A204.1 (cell line): ENCODE data around the gene CRB1.
A peak's percentile ranks its signal among the peaks of the same experiment; 100 is the strongest.
"Not testable (repeated sequence)": the region's sequence is repeated elsewhere in the genome, so short reads cannot be mapped to it uniquely, and the experiment has no call there.

ENCODE experiments used
- FAIRE-seq: peaks from 2 replicates; lab custom pipeline; 2012; peaks lifted over from hg19 to GRCh38; lab: Jason Lieb, UNC

The CRB1 gene

DNA sequence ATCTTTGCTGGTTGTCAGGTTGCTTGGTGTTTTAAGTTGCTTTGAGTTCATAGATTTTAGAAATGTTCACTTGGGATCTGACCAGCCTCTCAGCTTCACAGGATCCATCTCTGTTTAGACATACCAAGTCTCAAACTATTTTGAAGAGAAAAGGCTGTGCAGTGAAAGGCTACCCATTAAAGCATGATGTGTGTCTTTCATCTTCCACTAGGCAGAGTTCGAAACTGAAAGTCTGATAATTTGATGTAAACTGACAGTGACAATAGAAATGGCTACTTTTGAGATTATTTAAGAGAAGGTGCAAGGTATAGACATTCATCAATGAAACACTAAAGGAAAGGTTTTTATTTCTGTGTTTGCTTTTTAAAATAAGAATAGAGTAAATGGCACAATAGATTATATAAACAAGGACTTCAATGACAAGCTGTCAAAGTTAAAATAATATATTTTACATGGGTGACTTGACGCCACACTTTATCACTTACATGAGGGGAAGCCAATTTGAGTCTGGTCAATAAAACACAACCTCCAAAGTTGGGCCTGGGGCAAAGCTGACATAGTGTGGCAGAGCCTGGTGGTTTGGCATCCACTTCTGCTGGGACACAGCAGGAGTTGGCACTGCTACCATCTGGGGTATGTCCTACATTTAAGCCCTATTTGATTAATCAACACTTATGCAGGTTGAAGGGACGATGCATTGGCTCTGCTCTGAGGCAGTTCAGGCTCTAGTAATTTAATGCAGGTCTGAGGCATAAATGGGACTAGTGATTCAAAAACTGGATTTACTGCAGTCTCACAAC, 197.7 kb downstream of the CRB1 start:
- no peak for FAIRE-seq

DNA sequence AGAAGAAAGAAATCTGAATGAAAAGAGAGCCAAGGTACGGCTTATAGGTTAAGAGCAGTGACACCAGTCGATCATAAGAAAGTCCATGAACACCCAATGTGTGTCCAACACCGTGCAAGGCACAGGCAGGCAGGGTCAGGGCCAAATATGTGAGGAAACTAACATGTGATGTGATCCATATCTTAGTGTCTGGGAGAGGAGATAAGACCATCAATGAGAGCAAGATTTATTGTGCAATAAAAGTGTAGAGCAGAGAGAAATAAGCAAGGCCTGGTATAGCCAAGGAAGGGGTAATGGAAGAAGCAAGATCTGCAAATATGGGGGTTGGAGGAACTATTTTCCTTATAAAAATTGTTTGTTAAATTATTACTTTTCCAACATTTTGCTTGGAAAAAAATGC, 198.8 kb downstream of the CRB1 start:
- FAIRE-seq: no peak

DNA sequence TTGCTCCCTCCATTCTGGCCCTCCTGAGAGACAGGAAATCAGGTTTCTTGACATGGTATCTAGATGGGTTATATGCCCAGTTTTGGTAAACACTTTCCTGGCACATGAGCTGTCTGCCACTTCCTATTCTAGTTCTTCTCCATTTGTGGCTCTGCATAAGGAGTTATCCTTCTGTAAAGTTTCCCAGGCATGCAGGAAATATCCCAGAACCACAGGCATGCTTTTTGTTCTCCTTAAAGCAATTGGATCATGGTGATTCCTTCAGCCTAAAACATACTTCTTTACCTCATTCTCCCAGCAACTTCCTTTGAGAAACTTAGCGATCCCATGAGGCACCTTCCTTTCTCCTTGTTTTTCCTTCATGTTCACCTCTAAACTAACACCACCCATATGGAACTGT, 199.8 kb downstream of the CRB1 start:
- no peak for FAIRE-seq

DNA sequence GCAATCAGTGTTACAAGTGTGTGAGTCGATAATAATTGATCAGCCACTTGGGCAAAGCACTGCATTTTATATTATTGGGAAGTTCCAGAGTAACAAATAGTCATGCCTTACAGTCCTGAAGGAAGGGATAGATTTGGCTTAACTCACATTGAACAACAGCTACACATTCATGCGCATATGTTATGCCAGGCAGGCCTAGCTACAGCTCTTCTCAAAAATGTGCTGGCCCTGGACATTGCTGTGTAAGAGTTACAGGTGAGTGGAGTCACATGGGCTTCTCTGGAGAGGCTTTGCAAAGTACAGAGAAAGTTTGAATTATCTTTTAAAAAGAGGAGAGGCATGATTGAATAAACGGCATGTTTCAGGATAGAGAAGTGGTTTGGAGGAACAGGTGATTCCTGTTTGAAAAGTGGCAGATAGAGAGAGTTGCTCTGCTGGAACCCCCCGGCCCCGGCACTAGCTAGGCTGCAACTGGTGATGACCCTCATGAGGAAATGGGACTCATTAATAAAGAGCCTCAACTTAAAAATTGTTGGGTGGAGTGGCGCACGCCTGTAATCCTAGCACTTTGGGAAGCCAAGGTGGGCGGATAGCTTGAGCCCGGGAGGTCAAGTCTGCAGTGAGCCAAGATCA, 200.6 kb downstream of the CRB1 start:
- no peak for FAIRE-seq

DNA sequence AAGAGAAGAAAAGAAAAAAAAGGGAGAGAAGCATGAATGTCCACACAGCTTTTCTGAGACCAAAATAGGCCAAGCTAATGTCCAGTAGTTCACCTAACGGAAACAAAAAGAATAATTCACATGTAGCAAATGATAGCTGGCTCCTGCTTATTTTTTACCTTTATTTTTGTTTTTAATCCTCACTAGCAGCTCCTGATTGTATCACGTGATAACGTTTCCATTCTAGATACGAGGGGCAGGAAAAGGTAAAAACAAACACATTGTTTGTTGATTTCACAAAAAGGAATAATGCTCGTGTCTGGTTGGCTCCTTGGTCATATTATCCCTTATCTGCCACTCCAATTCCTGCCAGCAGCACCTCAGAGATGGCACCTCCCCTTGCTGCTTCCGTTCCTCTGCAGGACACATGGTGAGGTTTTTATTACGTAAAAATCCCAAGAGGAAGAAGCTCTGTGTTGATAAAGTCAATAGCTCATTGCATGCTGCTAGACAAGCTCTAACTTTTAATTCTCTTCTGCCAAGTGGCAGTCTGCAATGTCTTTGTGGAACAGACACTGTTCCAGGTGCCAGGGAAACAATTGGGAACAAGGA, 201.7 kb downstream of the CRB1 start:
- FAIRE-seq: no peak

DNA sequence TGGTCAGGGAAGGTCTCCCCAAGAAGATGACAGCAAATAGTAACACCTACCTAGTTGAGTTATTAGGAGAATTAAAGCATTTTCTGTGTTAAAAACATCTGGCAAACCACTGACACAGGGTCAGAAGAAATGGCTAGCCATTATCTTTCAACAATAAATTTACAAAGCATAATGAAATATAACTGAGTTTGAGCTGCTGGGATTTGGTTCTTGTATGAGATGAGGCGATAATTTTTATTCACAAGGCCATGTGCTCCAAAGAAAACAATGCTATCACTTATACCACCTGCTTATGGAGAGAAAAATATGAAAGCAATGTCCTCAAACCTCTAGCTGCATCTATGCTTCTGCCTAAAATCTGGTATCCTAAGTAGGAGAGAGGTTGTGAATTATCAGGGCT, 202.3 kb downstream of the CRB1 start:
- no peak for FAIRE-seq

DNA sequence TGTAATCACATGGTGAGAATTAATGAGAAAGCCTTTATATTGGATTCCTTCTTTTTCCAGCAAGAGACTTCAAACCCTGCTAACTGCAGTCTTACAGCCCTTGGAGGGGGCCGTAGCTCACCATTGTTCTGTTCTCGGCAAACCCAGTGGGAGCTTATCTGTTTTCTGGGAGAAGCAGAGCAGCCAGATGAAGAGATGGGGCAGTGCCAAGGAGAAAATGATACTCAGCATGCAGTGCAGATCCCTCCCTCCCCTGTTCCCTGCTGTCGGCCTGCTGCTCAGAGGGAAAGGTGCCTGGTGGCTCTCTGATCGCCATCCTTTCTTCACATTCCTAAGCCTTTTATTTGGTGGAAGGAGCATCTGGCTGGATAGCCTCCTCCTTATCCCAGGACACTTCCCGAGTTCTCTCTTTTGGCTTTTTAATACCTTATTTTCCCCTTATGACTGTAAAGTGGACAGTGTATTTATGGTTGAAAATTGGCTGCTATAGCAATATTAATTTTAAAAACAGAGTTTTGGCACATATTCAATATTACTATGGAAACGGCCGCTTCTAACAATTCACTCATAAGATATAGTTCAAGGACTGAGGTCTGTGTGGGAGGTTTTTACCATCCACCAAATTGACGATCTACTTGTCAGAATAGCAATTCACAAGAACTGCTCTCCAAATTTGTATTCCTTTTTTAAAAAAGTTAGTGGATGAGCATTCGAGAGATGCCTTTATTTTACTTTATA, 203.4 kb downstream of the CRB1 start:
- no peak for FAIRE-seq

DNA sequence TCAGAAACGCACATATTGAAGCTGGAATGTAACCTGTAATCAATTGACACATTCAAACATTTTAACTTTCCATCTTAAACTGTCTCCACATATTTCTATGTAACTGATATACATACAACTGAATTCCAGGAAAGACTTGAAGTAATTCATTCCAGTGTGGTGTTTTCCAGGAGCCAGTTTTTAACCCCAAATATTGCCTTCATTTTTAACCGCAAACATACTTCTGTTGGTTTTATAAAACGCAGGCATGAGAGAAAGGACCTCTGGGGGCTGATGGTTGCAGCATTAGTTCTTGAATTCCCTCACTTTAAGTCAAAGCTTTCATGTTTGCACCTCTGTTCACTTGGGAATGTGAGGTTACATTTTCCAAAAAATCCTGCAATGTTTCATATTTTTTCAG, 204.1 kb downstream of the CRB1 start:
- FAIRE-seq: no peak

DNA sequence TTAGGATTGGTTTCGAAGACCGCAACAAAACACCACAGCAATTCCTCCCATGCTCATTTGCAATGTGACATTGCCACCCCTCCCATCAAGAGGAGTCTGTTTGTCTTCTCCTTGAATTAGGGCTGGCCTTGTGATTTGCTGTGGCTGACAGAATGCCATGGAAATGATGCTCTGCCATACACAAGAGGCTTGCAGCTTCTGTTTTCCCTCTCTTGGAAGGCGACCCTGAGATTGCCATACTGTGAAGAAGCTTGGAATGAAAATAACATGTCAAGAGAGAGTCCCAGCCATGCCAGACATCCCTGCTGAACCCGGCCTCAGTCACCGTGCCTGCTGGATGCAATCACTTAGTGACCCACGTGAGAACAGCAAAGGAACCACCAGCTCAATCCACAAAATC, 212.4 kb downstream of the CRB1 start:
- FAIRE-seq: no peak

DNA sequence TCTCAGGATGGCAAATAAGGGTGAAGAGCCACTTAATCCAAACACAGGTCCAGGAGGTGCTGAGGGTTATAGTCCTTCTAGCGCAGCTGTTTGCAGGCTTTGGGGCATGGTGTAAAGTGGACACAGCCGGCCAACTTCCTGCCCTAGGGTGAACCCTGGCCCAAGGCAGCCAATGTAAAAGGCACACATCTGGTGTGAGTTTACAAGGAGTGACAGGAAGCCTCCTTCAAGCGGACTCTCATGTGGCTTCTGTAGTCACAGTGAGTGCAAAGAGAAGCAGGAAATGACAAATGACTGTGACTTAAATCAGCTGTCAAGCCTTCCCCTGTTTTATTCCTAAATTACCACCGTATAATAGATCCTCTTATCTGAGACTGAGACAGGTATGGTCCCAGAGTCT, 213.0 kb downstream of the CRB1 start:
- FAIRE-seq: no peak

DNA sequence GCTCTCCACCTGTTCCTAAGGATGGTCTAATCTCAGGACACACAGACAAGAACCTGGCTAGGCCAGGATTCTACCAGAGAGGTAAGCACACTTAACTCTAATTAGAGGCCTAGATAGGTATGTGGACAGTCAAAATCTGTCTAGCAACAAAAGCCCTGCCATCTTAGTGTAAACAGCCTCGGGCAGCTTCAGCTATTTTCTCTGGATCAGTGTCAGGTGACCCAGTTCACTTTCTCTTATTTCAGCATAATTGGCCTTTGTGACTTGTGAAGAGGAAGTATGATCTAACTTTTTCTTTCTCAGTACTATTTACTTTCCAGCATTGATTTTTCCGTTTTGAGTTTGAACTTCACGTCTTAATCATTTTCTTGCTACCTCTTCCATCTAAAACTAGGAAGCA, 217.7 kb downstream of the CRB1 start:
- FAIRE-seq: no peak

DNA sequence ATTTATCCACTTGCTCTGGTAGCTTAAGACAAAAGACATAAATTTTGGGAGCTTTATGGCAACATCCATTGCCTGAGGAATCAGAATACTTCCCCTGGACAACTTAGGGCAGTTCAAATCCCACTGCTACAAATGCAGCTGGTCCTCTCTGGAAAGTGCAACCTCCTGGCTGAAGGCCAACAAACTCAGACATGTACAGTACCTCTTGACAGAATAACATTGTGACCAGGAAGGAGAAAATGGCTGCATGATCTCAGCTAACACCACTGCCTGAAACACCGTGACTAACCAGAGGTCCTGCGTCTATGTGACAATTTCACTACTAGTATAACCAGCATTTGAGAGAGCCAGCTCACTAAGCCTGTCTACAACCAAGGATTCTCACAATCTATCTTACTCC, 218.9 kb downstream of the CRB1 start:
- no peak for FAIRE-seq

DNA sequence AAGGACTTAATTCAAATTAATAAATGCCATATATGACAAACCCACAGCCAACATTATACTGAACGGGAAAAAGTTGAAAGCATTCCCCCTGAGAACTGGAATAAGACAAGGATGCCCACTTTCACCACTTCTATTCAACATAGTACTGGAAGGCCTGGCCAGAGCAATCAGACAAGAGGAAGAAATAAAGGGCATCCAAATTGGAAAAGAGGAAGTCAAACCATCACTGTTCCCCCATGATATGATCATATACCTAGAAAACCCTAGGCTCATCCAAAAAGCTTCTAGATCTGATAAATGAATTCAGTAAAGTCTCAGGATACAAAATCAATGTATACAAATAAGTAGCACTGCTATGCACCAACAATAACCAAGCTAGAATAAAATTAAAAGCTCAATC, 223.5 kb downstream of the CRB1 start:
- FAIRE-seq: not testable (repeated sequence)

DNA sequence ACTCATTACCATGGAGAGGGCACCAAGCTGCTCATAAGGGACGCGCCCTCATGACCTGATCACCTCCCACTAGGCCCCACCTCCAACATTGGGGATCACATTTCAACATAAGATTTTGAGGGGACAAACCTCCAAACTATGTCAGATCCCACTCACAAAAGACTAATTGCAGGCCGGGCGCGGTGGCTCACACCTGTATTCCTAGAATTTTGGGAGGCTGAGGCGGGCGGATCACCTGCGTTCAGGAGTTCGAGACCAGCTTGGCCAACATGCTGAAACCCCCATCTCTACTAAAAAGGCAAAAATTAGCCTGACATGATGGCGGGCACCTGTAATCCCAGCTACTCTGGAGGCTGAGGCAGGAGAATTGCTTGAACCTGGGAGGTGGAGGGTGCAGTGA, 228.7 kb downstream of the CRB1 start:
- no peak for FAIRE-seq

DNA sequence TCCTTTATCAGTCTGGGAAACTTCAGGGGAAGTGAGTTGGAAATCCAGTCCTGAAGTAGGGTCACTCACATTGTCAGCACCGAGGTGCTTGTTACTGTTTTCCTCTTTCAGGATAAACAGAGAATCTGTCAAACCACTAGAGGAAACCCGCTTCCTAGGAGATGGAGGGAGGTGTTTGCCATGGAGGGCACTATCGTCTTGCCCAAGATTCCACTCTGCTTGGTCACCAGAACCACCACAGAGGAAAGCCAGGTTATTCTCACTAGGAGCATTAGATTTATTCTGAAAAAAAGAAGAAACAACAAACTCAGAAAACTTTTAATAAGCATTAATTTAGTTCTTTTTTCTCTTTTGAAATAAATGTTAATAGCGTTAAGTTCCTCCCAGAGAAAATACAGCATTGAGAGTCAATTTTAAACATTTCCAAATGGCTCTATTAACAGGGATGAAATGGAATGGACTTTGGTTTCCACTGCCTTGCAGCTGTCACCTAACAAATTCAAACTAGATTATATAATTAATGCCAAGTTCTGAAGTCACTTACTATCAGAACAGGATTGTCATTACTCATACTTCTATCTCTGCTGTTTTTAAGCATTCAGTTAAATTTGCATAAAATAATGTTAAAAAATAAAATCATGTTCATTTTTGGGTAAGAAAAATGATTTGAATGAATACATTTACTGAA, 242.8 kb downstream of the CRB1 start:
- FAIRE-seq: no peak

DNA sequence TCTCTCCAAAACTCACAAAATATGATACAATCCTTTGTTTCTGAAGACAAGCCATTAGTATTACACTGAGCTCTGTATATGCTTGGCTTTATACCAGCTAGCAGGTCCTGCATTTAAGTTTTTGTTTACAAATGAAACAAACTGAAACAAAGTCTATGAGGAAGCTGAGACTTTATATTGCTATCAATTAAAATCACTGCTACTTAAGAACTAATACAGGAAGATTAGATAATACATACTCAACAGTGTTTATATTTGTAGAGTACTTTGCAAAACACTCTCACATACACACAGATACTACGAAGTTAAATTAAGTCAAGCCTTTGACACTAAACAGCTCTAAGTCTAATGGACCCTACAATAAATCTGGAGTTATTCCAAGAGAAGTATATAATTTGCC, 247.4 kb downstream of the CRB1 start:
- FAIRE-seq: no peak

DNA sequence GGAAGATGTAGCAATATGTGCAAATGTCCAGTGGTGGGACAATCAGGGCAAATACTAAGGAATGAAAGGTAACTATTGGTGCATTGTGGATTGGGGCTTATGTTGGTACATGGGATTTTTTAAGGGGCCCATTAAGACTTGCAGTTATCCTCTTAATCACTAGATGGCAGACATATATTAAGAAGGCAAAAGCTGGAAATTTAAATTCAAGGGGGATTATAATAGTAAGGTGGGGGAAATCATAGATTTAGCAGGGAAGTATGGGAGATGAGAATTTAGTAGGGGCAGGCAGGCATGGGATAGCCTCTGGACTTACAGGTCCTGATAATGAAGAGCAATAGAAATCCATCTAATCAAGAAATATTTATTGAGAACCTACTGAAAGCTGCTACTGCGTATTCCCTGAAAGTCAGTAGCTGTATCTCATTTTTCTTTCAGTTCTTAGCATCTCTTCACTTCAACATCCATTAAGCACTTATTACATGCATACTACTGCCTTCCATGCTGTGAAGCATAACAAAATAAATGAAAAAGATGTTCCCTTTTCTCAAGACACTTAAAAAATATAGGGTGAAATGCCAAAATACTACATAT, 251.8 kb downstream of the CRB1 start:
- FAIRE-seq: no peak

DNA sequence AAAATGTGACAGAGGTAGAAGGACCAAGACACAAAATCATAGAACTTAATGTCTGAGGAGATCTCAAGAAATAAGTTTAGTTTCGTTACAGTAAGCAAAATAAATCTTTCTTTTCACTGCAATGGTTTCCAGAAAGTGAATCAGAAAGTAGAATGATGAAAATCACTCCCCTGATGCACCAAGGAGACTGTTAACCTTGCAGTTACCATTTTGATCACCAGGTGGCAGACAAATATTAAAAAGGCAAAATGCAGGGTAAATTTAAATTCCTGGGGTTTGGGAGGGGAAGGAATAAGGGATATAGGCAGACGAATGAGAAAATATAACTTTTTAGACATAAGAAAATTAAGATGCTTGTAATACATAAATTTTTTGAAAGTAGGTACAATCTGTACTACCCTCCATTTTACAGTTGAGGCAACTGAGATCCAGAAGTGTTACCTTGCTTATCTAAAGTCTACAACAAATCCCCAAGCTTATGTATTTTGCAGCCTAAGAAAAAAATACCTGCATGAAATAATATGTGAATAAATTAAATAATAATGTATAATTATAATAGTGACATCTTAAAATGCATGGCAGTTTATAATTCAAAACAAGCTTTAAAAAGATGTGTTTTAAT, 253.2 kb downstream of the CRB1 start:
- FAIRE-seq: peak; percentile 94

DNA sequence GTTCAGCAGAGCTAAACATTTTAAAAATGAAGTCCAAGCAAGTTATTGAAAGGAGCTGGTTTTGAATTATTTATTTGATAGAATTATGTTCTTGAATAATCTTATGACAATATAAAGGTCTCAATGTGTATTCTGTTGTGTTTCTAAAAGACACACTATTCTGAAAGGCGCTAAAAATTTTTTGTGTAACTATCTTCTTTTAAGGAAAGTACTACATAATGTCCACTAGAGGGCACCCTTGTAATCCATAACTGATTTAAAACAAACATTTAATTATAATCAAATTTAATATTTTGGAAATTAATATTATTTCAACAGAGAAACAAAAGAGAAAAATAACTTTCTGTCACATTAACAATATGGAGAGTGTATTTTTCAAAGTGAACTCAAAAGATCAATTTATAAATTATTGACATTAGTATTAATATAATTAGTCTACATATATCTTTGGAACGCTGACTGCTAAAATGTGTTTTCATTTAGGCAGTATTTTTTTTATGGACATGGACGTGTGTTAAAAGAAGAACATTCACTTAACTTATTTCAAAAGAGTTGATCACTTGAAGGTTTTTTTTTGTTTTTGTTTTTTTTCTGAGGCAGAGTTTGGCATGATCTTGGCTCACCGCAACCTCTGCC, 258.8 kb downstream of the CRB1 start:
- FAIRE-seq: peak; percentile 99
